Measurements from ENCODE around the gene RAB18.
"Not testable (repeated sequence)": the region's sequence is repeated elsewhere in the genome, so short reads cannot be mapped to it uniquely, and the experiment has no call there.

The RAB18 gene

DNA sequence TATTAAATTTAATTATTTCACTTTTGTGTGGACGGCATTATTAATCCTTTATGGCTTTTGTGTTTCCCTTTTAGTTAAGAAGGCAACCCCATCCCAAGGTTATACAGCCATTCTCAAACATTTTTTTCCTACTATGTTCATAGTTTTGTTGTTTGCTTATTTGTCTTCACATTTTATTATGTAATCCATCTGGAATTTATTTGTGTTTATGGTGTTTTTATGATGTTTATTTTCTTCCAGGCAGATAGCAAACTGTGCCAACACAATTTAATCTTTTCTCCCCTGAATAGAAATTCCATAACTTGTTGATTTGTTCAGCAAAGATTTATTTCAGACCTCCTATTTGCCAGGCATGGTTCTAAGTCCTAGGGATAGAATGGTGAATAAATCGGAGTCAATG is 42.9 kb downstream of the RAB18 start:
- DNase-seq (ENCODE audit: low spot score), result no peak

GRCh38 chr10:27547482-27547881 is 43.4 kb downstream of the RAB18 start:
- no peak for DNase-seq (ENCODE audit: low spot score)

- no peak for DNase-seq (ENCODE audit: low spot score)
These were observed 46.7 kb downstream of the RAB18 start for GRCh38 chr10:27550823-27551222.

- peak; percentile 60 for DNase-seq (ENCODE audit: low spot score)
These were observed 54.5 kb downstream of the RAB18 start for GRCh38 chr10:27558612-27559020.

- no peak for DNase-seq (ENCODE audit: low spot score)
These were observed 57.2 kb downstream of the RAB18 start for GRCh38 chr10:27561334-27561733.

- DNase-seq (ENCODE audit: low spot score), result no peak
These were observed 60.3 kb downstream of the RAB18 start for GRCh38 chr10:27564398-27564797.

- no peak for DNase-seq (ENCODE audit: low spot score)
These were observed 60.8 kb downstream of the RAB18 start for GRCh38 chr10:27564880-27565279.

DNA sequence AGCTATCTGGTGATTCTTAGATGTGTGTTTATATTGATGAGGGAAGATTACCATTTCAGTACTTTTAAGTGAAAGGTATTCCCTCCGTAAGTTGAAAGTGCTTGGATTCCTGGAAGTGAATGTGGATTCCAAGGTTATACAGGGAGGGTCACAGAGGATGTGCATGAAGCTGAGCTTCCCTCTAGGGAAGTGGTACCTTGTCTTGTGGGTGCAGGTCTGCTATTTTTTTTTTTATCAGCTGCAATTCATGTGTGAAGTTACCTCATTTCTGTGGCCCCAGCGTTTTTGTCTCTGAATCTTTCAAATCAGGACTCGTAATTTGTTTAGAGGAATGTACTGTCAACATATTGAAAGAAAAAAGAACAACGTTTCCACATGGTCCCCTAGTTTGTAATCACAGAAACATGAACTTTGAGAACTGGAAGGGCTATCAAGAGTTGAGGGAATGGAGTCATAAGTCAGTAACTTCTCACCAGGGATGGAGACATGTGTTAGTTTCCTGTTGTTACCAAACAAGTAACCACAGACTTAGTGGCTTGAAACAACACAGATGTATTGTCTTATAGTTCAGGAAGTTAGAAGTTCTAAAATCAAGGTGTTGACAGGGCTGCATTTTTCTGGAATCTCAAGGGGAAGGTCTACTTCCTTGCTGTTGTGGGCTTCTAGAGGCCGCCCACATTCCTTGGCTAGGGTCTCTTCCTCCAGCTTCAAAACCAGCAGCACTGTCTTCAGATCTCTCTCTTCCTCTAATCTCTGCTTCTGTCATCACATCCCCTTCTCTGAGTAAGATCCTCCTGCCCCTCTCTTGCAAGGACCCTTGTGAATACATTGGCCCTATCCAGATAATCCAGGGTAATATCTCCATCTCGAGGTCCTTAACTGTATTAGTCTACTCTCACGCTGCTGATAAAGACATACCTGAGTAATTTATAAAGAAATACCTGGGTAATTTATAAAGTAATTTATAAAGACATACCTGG is 64.4 kb downstream of the RAB18 start:
- no peak for DNase-seq (ENCODE audit: low spot score)

DNA sequence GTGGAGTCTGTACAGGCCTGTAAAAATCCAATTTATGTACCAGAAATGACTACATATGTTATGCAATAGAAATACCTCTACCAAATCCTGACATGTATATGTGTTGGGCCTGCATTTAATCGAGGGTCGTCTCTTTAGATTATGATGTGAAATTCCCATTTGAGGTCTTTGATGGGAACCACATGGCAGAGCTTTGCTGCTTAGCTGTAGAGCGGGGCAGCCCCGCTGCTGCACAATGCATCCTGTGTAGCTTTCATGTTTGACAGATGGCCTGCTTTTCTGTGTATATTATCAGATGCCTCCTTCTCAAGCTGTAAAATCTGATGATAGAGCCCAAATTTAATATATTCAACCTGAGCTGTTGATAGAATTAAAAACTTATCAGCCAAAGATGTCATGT is 65.8 kb downstream of the RAB18 start:
- no peak for DNase-seq (ENCODE audit: low spot score)

DNA sequence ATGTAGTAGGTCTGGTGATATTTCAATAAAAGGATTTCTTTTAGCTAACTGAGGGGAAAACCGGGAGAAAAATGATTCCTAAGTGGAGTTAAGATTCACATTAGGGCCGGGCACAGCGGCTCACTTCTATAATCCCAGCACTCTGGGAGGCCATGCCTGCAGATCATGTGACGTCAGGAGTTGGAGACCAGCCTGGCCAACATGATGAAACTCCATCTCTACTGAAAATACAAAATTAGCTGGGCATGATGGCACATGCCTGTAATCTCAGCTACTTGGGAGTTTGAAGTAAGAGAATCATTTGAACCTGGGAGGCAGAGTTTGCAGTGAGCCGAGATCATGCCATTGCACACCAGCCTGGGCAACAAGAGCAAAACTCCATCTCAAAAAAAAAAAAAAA is 72.9 kb downstream of the RAB18 start:
- not testable (repeated sequence) for DNase-seq (ENCODE audit: low spot score)

DNA sequence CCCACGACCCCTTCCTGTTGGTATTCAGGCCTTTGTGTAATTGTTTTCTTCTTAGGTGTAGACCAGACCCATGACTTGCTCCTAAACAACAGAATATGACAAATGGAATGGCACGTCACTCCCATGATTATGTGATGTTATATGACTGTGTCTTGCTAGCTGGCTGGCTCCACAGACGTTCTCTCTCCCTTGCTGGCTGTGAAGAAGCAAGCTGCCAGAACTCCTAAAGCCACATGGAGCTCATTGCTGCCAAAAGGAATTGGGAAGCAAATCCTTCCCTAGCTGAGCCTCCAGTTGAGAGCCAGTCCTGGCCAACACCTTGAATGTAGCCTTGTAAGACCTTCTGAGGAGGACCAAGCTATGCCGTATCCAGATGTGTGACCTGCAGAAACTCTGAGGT is 74.2 kb downstream of the RAB18 start:
- no peak for DNase-seq (ENCODE audit: low spot score)

GRCh38 chr10:27581225-27581624 is 77.1 kb downstream of the RAB18 start:
- DNase-seq (ENCODE audit: low spot score), result no peak

DNA sequence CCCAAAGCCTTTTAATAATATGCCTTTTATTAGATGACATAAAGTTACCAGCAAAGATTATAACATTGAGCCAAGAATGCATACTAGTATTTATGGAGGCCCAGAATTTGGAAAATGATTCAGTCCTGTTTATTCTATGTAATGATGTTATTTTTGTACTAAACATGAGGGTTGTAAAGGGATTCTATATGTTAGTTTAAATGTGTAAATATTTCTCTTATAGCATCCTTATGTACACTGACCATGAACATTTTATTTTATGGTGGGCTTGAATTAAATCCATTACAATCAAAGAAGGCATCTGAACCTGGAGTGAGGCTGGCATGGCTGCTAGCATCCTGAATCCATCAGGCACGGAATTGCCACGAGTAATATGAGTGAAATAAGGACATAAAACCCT is 80.2 kb downstream of the RAB18 start:
- no peak for DNase-seq (ENCODE audit: low spot score)
